ENCODE data around the gene RNASE13. TPM values are rescaled to one million over a fixed set of nuclear protein-coding genes. Genes with fewer than 3 reads are reported as not detected.

Gene RNASE13
- total RNA-seq, 2 donors from 2014 or later: not detected

GRCh38 chr14:20996521-20996920, 38.1 kb downstream of the RNASE13 start:
- Histone ChIP-seq H3K4me3 (no peak overlapping the region), H3K4me1 (peaks cover 5% of the 10 kb centered on the region), H3K27ac (no peak overlapping the region), H3K36me3 (replicated peaks in 1 of 2; ENCODE audit: insufficient read depth in 1 of 2, low read depth in 2 of 2) (peaks cover 23 to 35% of the 10 kb centered on the region in 2 donors), H3K27me3 (no peaks in the 10 kb centered on the region), H3K9me3 (no peaks in the 10 kb centered on the region)
- WGBS, 2 donors: 81% methylated on average over 14 of the region's 14 CpGs
- no peak for TF ChIP-seq POLR2A (IDR thresholded peaks at IDR 0.05)
- no peak for TF ChIP-seq CTCF (IDR thresholded peaks at IDR 0.05)
- DNase-seq (no peak), ATAC-seq (no peak)
- intact Hi-C loops (cut with DNase I): no loop called here

GRCh38 chr14:20989787-20990600, 44.6 kb downstream of the RNASE13 start, which contains the start of gene METTL17:
TSS of gene METTL17 (plus strand) at chr14:20989980. CDS start at chr14:20990003, 23 bp downstream.
- no peaks in the 10 kb centered on the region for H3K9me3 ChIP-seq
- H3K4me1 ChIP-seq: peaks cover 21% of the 10 kb centered on the region
- peak; percentile 90 to 96 (median 92) for DNase-seq
- H3K27ac ChIP-seq: peak within 1 kb of the TSS; percentile 3 to 82 (median 66)
- intact Hi-C loops (cut with DNase I): no loop called here
- H3K4me3 ChIP-seq: peak within 1 kb of the TSS; percentile 33 to 75
- 0 to 1% methylated on average over 19 to 42 of the region's 42 CpGs for WGBS, 2 donors
- TF ChIP-seq POLR2A (IDR thresholded peaks at IDR 0.05): peak in 2 of 3 donors; percentile 80 to 82
- TF ChIP-seq CTCF (IDR thresholded peaks at IDR 0.05): peak in 4 of 7 experiments; percentile 12 to 51 (median 38)
- peaks cover 10 to 18% of the 10 kb centered on the region in 2 donors for H3K36me3 ChIP-seq (replicated peaks in 1 of 2; ENCODE audit: insufficient read depth in 1 of 2, low read depth in 2 of 2)
- no peaks in the 10 kb centered on the region for H3K27me3 ChIP-seq
- peak; percentile 98 for ATAC-seq

- WGBS, 2 donors: 0 to 1% methylated on average over 11 of the region's 11 CpGs
- TF ChIP-seq POLR2A (IDR thresholded peaks at IDR 0.05) (no peak), CTCF (IDR thresholded peaks at IDR 0.05) (no peak)
- DNase-seq: no peak
- Histone ChIP-seq H3K36me3 (replicated peaks in 1 of 2; ENCODE audit: insufficient read depth in 1 of 2, low read depth in 2 of 2) (peaks cover 5 to 12% of the 10 kb centered on the region in 2 donors), H3K27ac (peak overlapping the region; percentile 3 to 82 (median 66)), H3K4me3 (no peak overlapping the region), H3K9me3 (no peaks in the 10 kb centered on the region), H3K4me1 (peaks cover 21% of the 10 kb centered on the region), H3K27me3 (no peaks in the 10 kb centered on the region)
- intact Hi-C loops (cut with DNase I): no loop called here
- no peak for ATAC-seq
These were observed 45.2 kb downstream of the RNASE13 start for GRCh38 chr14:20989471-20989786.

- no peak for TF ChIP-seq CTCF (IDR thresholded peaks at IDR 0.05)
- no peak for TF ChIP-seq POLR2A (IDR thresholded peaks at IDR 0.05)
- peaks cover 4 to 12% of the 10 kb centered on the region in 2 donors for H3K36me3 ChIP-seq (replicated peaks in 1 of 2; ENCODE audit: insufficient read depth in 1 of 2, low read depth in 2 of 2)
- H3K9me3 ChIP-seq: no peaks in the 10 kb centered on the region
- H3K4me1 ChIP-seq: peaks cover 21% of the 10 kb centered on the region
- no peak overlapping the region for H3K4me3 ChIP-seq
- peak in 1 of 4 donors; percentile 12 for DNase-seq
- H3K27me3 ChIP-seq: no peaks in the 10 kb centered on the region
- 82 to 87% methylated on average over 15 of the region's 15 CpGs for WGBS, 2 donors
- H3K27ac ChIP-seq: peak overlapping the region; percentile 3 to 82 (median 66)
- ATAC-seq: no peak
- intact Hi-C loops (cut with DNase I): no loop called here
These were observed 45.7 kb downstream of the RNASE13 start for GRCh38 chr14:20988717-20989470.

Data from body of pancreas (tissue), 4 donors.